Gastrocnemius medialis (tissue), 4 donors: Measurements from ENCODE around the gene DSC1.

Experiments used
- POLR2A ChIP-seq, 2 donors: fragments of 450-650 bp; IDR thresholded peaks; one replicate each; pipeline ENCODE4 v1.6.1; 2017; ENCODE audit warnings: antibody characterized with exemption in 2 of 2, mild to moderate bottlenecking in 2 of 2, moderate library complexity in 2 of 2
- TF ChIP-seq, protein P1 (sequence below), 5 experiments: fragments of 450-650 bp in 3 of 5; fragments of 200-600 bp in 2 of 5; sonication (generic) in 2 of 5; IDR thresholded peaks in 4 of 5; conservative IDR thresholded peaks in 1 of 5; 1 replicate in 4 of 5; 2 replicates in 1 of 5; pipeline ENCODE4 v1.5.1; 2016 to 2019; ENCODE audit warnings: antibody characterized with exemption in 5 of 5, mild to moderate bottlenecking in 3 of 5, moderate library complexity in 3 of 5

- TF ChIP-seq, protein P1, sequence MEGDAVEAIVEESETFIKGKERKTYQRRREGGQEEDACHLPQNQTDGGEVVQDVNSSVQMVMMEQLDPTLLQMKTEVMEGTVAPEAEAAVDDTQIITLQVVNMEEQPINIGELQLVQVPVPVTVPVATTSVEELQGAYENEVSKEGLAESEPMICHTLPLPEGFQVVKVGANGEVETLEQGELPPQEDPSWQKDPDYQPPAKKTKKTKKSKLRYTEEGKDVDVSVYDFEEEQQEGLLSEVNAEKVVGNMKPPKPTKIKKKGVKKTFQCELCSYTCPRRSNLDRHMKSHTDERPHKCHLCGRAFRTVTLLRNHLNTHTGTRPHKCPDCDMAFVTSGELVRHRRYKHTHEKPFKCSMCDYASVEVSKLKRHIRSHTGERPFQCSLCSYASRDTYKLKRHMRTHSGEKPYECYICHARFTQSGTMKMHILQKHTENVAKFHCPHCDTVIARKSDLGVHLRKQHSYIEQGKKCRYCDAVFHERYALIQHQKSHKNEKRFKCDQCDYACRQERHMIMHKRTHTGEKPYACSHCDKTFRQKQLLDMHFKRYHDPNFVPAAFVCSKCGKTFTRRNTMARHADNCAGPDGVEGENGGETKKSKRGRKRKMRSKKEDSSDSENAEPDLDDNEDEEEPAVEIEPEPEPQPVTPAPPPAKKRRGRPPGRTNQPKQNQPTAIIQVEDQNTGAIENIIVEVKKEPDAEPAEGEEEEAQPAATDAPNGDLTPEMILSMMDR (IDR thresholded peaks at IDR 0.05 in 4 of 5, conservative IDR thresholded peaks at IDR 0.05 in 1 of 5), result no peak
- TF ChIP-seq POLR2A (IDR thresholded peaks at IDR 0.05), result no peak
Observed at GRCh38 chr18:31203096-31203793, 40.6 kb upstream of the DSC1 start.
